CD1c-positive myeloid dendritic cell (primary cell): Measurements from ENCODE around the gene LPAR6.

ENCODE experiments used
- DNase-seq: peaks from one replicate; pipeline ENCODE4 v3.0.0-alpha.2; 2016; ENCODE audit errors: extremely low spot score

LPAR6 gene

DNA sequence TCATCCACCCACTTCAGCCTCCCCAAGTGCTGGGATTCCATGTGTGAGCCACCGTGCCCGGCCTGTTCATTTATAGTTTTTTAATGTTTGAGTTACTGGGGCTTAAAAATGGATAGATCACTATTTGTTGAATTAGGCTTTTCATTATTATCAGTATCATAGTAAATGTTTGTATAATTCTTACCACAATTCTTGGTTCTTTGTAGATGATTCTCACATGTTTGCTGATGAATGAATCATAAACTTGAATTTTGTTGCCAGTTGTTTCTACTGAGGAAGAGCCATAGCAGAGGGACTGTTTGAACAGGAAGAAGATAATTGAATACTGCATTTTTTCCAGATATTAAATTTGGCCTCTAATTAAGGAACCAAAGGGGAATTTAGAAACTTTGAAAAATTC, 2.6 kb upstream of the LPAR6 start:
- no peak for DNase-seq

DNA sequence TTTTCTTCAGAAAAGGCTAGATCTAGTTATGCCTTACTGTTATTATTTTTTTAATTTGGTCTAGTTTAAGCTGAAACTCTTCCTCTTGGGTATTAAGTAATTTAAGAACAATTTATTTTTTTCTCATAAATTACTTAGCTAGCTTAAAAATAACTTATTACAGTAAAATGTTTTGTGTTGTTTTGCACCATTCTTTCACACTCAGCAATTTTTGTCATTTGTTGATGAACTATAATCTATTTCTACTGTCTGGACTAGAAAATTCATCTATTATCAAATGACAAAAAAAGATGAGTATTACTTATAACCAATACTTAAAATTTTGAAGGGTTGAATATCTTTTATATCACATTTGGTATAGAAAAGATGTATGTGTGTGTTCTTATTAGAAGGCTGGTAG, 1.6 kb upstream of the LPAR6 start:
- DNase-seq, result no peak

DNA sequence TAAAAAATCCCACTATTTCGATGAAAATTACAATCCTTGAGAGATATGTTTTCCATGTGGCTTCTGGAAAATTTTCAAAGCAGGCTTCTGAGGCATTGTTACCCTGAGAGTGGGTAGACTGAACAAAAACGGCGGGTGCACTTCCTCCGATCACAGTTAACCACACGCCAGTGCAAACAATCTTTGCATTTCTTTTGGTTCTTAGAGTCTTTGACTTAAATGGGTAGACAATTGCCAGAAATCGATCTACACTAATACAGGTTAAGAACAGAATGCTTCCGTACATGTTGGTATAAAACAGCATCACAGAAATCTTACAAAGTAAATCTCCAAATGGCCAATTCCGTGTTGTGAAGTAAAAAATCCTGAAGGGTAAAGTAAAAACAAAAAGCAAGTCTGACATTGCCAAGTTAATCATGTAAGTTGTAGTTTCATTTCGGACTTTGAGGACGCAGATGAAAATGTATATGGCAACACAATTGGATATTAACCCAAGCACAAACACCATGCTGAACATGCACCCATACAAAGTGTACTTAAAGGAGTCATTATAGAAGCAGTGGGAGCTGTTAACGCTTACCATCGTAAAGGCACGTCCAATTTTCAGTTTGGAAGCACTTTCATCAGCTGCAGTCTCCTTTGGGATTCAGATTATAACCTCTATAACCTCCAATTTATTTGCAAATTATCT, 927 bp downstream of the LPAR6 start:
- peak; percentile 37 for DNase-seq

DNA sequence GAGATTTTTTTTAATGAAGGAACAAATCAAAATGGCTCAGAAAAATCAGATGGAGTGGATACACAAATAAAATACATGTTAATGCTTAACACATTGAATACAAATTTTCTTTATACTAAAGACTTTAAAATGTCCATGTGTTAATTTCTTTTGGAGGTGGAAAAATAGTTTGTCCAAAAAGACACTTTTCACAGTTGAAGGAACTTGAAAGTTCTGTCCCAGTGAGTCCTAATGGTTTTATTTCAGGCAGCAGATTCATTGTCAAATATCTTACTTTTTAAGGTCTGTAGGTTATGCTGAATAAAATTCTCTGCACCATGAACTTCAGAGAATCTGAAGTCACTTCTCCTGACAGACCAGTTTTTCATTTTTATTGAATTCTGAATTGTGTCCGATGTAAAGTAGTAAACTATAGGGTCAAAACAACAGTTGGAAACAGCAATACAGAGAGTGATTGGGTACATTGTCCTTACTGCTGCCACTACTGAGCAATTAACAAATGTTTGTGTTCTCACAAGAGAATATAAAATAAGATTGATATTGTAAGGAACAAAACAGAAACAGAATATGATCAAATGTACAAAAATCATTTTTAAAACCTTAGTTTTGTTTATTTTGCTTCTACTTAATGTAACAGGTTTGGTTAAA, 1.6 kb downstream of the LPAR6 start:
- no peak for DNase-seq

DNA sequence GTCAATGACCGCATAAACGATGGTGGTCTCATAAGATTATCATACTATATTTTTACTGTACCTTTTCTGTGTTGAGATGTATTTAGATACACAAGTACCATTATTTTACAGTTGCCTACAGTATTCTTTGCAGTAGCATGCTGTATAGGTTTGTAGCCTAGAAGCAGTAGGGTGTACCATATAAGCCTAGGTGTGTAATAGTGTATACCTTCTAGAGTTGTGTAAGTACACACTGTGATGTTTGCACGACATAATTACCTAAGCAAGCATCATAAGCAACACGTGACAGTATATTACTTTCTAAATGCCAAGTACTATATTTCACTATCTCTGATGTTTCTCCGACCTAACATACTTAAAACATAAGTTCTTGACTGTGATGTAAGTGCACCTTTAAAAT, 2.7 kb downstream of the LPAR6 start:
- no peak for DNase-seq

DNA sequence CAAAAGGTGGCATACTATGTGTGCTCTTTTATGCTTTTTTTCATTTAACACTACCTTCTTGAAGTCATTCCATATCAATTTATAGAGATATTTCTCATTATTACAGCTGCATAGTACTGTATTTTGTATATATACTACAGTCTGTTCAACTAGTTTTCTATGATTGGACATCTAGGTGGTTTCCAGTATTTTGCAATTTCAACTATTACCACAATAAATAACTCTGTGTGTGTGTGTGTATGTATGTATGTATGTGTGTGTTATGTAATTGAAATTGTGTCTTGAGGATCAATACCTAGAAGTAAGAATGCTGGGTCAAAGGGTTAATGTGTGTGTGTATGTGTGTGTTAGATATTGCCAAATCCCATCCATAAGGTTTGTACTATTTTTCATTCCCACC, 7.0 kb downstream of the LPAR6 start:
- DNase-seq, result no peak

DNA sequence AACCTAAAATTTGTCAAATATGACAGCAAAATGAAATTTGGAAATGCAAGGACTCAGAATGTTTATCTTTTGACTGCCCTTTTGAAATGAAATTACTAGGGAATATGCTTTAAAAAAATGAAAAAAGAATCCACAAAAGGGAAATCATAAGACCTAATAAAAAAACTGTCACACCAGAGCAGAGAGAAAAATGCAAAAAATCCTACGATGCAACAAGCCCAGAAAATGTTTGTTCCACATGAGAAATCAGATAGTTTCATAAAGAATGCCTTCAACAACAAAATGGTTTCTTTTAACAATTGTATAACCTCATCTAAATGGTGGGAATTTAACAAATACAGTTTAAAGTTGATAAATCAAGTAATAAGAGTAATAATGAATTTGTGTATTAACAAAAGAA, 8.0 kb downstream of the LPAR6 start:
- DNase-seq, result no peak

DNA sequence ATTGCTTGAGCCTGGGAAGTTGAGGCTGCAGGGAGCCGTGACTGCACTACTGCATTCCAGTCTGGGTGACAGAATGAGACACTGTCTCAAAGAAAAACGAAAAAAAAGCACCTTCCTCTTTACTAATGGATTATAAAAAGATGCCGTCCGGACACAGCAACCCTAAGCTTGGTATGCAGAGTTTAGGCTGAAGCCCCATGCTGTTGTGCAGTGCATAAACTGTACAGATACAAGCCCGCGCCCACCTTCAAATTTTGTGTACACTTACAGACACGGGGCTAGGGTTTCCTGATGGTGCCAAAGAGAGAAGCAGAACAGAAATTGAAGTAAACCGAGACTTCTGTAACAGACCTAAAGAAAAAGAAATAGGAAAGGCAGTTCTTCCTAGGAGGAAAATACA, 9.0 kb downstream of the LPAR6 start:
- peak; percentile 29 for DNase-seq

DNA sequence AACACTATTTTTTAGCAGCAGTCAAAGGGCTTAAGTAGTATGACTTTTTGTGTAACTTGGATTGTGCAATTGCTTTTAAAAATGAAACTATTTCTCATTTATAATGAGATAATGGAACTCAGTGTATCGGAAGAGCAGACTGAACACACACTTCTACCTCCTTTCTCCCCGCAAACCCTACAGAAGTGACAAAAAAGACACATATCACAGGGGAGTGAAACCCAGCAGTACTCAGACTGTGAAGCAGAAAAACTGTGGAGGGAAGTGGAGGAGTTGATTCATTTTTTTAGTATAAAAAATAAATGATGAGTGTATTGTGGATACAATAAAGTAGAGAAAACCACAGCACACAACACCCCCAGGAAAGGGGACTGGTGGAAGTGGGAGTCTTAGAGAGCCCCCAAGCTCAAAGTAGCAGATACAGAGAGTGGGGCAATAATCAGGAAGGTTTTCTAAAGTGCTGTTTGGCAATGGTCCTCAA, 9.7 kb downstream of the LPAR6 start:
- DNase-seq, result peak; percentile 68

DNA sequence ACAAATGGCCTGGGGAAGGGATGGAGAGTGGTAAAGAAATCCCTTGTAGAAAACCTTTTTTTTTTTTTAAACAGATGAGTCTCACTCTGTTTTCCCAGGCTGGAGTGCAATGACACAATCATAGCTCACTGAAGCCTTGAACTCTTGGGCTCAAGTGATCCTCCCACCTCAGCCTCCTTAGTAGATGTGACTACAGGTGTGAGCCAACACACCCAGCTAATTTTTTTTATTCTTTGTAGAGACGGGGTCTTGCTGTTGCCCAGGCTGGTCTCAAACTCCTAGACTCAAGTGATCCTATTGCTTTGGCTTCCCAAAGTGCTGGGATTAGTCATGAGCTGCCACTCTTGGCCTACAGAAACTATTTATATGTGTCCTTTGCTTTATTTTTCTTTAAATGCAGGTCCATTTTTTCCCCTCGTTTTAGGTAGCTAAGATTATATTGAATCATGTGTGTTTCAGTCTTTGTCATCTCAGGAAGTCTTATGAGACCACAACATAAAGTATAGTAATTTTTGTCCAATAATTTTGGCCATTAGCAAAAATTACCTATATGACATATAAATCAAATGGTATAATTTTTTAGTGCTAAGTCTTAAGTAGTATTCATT, 10.5 kb downstream of the LPAR6 start:
- no peak for DNase-seq

DNA sequence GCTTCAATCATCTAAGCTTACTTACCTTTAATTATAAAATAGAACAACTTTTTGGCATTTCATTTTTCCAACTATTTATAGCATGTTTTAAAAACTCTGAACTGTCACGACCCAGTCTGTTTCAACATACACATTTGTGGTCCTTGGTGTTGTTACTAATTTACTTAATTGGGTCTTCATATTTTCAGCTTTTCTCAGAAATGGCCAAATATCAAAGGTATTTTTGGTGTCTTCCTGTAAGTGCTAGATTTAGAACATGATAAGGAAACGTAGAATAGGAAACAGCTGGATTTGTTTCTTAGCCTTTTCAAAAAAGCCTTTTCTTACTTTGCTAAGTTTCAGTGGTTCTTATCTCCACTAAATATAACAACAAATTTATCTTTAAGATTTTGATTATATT, 11.4 kb downstream of the LPAR6 start:
- DNase-seq, result no peak

DNA sequence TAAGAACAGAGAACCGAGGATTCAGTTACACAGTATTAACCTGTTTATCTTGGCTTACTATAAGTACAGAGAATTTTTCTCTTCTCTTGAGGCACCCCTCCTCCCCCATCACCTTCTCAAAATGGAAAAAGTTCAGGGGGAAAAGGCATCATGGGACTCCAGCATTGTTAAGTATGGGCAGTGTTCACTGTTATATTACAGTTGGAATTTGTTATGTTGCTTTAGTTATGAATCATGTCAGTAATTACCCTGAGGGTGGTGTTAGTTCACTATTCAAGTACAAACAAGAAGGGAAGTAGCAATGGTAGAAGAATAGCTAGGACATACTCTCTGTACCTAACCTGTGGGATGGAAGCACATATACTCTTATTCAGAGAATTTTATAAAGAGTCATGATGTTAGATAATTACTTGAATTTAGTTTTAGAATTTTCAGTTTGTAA, 12.0 kb downstream of the LPAR6 start:
- peak; percentile 51 for DNase-seq

DNA sequence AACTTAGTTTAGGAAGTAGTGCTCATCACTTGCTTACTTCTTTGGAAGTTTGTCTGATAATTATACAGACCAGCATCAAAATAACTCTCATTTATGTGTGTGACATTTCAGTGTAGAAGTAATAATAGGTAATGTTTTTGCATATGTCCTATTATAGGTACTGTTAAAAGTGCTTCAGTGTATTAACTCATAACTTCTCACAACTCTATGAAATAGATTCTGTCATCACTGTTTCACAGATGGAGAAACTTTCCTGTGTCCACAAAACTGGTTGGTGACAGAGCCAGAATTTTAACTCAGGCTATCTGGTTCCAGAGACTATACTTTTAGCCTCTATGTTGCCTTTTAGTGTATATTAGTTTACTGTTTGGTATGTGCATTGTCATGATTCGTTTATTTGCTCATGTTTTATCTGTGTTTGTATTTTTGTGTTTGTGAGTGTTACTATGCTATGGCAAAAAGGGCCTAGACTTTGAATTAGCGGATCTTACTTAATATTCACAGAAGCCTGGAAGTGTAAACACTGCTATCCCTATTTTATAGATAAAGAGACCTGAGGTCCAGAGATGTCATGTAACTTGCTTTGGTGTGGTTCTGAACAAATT, 12.7 kb downstream of the LPAR6 start:
- DNase-seq, result no peak

DNA sequence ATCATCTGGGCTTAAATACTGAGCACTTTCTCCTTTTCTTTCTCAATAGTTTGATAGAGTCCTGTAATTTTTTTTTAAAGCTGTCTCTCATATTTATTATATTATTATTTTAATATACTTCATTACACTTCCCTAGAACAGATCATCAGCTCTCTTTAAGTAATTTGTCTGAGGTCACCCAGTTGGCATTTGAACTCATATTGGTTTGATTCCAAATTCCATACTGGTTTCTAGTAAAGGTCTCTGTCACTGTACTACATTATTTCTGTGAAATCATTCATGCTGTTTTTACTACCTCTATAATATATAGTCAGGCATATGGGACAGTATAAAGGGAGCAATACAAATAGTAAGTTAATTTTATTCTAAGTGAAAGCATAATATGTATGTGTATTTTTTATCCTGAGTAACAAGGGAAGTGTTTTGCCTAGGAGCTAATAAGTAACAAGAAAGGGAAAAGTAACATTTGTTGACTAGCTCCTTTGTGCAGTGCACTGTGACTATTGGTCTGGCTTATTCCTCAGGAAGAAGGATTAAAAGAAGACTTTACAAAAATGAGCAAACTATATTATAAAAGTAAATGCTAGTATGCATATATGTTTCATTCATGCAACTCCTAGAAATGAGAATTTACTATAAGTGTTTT, 14.3 kb downstream of the LPAR6 start:
- no peak for DNase-seq

DNA sequence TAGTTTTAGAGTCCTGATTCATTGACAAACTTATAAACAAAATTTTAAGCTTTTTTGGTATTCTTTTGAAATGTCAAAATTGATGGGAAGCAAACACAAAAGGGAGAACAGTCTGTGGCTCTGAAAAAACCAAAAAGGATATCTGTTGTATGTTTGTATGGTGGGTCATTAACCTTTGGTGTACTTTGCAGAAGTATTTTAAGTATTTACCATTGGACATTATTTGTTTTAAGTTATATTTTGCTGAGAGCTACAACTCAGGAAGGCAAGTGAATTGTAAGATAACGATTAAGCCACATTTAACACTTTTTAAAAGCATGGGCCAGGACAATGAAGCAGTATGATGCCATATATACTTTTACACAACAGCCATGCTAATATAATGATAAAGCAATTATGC, 15.2 kb downstream of the LPAR6 start:
- no peak for DNase-seq

DNA sequence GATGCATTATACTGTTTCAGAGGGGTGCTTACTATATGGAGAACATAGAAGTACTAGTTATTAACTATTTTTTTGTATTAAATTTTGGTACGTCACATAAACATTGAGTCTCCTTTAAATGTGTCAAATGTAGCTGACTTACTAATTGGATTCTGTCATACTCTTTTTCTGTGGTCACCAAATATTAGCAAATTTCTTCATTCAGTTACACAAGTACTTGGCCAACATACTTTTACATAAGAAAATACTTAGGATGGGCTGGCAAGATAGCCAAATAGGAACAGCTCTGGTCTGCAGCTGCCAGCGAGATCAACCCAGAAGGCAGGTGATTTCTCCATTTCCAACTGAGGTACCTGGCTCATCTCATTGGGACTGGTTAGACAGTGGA, 19.2 kb downstream of the LPAR6 start:
- no peak for DNase-seq

DNA sequence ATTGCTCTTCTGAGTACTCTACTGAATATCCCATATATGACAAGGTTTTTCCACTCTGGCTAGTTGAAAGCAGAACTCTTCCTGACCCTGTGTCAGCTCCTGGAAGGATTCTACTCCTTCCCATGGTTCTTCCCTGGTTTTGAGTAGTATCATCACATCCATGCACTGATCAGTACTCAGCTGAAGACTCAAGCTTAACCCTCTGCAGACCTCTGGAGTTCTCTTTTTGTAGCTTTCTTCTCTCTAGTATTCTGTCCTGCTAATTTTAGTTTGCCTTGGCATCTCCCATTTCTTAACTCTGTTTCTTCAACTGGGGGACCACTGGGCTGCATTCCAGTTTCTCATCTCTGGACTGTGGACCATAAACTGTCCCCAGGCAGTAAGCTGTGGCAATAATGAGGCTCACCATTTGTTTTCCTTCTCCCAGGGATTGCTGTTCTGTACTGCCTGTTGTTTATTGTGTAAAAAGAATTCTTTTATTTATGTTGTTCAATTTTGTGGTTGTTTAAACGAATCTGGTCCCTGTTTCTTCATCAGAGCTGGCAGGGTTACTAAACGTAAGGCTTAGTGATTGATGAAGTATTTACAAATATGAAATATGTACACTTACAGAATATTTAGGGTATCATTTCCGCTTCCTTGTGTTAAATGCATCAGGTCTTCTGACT, 19.7 kb downstream of the LPAR6 start:
- no peak for DNase-seq

DNA sequence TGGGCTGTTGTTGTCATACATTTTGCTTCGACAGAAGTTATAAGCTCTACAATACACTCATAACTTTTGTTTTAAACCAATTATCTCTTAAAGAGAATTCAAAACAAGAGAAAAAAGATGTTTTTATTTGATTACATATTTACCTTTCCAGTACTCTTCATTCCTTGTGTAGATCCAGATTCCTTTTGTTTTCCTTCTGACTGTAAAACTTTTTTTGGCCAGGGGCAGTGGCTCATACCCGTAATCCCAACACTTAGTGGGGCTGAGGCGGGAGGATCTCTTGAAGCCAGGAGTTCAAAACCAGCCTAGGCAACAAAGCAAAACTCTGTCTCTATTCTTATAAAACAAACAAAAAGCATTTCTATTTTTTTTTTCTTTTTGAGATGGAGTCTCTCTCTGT, 21.7 kb downstream of the LPAR6 start:
- no peak for DNase-seq

DNA sequence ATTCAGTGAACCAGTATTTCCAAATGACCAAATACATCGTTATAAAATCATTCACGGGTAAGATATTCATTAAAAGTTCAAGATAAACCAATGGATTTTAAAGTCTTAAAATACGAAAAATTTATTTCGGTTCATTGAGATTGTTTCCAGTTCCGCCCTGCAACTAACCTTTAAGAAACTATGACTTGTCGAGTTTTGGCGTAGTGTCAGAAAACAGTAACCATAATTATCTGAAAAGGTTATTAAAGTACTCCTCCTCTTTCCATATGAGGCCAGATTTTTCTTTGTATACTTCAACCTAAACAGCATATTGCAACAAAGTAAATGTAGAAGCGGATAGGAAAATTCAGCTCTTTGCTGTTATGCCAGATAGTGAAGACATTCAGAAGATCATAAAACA, 26.1 kb downstream of the LPAR6 start:
- no peak for DNase-seq

DNA sequence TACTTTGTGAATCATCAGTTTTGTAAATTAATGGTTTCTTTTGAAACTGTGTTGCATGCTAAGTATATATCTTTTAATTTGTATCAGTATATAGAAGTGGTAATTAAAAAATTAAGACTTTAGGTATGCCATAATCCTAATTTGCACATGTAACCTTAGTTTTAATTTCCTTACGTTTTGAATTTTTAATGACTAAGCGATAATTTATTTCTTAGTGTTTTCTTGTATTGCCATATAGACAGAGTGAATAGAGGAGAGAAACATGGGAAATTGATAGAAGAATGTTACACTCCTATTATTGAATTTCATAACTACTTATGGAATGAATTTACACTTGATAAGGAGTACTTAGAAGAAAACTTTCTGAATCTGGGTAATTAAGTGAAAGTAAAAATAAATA, 29.5 kb downstream of the LPAR6 start:
- DNase-seq, result no peak

DNA sequence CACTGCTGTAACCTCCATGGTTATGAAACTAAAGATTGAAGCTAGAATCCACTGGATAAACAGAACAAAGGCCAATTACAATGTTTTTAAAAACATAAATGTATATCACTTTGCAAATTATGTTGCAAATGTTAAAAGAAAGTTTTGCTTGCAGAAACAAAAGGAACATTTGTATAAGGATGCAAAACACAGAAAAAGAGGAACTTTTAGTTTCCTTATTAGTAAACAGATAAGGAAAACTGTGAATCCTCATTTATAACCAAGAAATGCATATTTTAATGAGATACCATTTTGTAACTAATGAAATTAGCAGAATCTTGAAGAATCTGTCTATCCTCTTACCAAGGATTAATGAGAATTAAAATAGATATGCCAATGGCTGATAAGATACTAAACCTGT, 32.3 kb downstream of the LPAR6 start:
- peak; percentile 70 for DNase-seq

DNA sequence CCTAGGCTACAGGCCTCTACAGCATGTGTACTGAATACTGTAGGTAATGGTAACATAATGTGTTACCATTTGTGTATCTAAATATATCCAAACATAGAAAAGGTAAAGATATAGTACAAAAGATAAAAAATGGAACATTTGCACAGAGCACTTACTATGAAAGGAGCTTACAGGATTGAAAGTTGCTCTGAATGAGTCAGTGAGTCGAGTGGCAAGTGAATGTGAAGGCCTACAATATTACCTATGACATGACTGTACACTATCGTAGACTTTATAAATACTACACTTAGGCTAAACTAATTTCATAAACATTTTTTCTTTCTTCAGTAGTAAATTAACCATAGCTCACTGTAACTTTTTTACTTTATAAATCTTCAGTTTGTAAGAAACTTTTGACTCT, 35.1 kb downstream of the LPAR6 start:
- DNase-seq, result no peak
